CD14-positive monocyte (primary cell): ENCODE data around the gene LRRC1. TPM values are rescaled to one million over a fixed set of nuclear protein-coding genes. Genes with fewer than 3 reads are reported as not detected.

Experiments used
- DNase-seq, 3 donors: peaks; one replicate each; pipeline ENCODE4 v3.0.0-alpha.2; 2011 to 2022
- H2AFZ ChIP-seq: 2 replicates; pipeline ENCODE4 v1.6.0; 2012; ENCODE audit warnings: mild to moderate bottlenecking, low read depth, low read length, inconsistent platforms; ENCODE audit not compliant: insufficient read depth, poor library complexity, severe bottlenecking
- H3K27ac ChIP-seq, 2 donors: 1 replicate in 1 of 2; 2 replicates in 1 of 2; pipeline ENCODE4 v1.5.1; 2012 to 2013; ENCODE audit warnings: low read length in 2 of 2, control low read depth in 1 of 2, inconsistent platforms in 1 of 2, low read depth in 1 of 2, mild to moderate bottlenecking in 1 of 2
- H3K27me3 ChIP-seq, 2 donors: one replicate each; pipeline versions ENCODE4 v1.6.0 to v1.6.1; 2011 to 2013; ENCODE audit warnings: low read length in 2 of 2; ENCODE audit not compliant: control insufficient read depth in 2 of 2, insufficient read depth in 2 of 2
- H3K36me3 ChIP-seq, 2 donors: replicated peaks in 1 of 2; 1 replicate in 1 of 2; 2 replicates in 1 of 2; pipeline versions ENCODE4 v1.5.1 to v1.6.1; 2012 to 2013; ENCODE audit warnings: low read length in 2 of 2, control low read depth in 1 of 2, inconsistent platforms in 1 of 2, mild to moderate bottlenecking in 1 of 2; ENCODE audit not compliant: insufficient read depth in 2 of 2, control insufficient read depth in 1 of 2
- H3K4me1 ChIP-seq, 2 donors: 1 replicate in 1 of 2; 2 replicates in 1 of 2; pipeline versions ENCODE4 v1.5.1 to v1.6.1; 2012 to 2013; ENCODE audit warnings: low read length in 2 of 2, control low read depth in 1 of 2, inconsistent platforms in 1 of 2, mild to moderate bottlenecking in 1 of 2, moderate library complexity in 1 of 2; ENCODE audit not compliant: insufficient read depth in 2 of 2, control insufficient read depth in 1 of 2
- H3K4me2 ChIP-seq: replicated peaks from 2 replicates; pipeline ENCODE3; 2012; ENCODE audit warnings: low read length, moderate library complexity, mild to moderate bottlenecking; ENCODE audit not compliant: poor library complexity, severe bottlenecking; ENCODE audit errors: extremely low read depth
- H3K4me3 ChIP-seq, 3 experiments: fragments of 200-600 bp in 1 of 3; sonication (generic) in 1 of 3; replicated peaks in 1 of 3; 1 replicate in 2 of 3; 2 replicates in 1 of 3; pipeline ENCODE4 v1.5.1; 2011 to 2013; ENCODE audit warnings: low read length in 3 of 3, mild to moderate bottlenecking in 3 of 3, control low read depth in 2 of 3, low read depth in 2 of 3, inconsistent platforms in 1 of 3, moderate library complexity in 1 of 3
- H3K79me2 ChIP-seq: 2 replicates; pipeline ENCODE4 v1.6.0; 2012; ENCODE audit warnings: mild to moderate bottlenecking, control low read depth, inconsistent platforms, low read length, moderate library complexity; ENCODE audit not compliant: insufficient read depth
- H3K9ac ChIP-seq: 2 replicates; pipeline ENCODE4 v1.6.0; 2017; ENCODE audit warnings: low read length, mild to moderate bottlenecking; ENCODE audit not compliant: insufficient read depth, poor library complexity, severe bottlenecking
- H3K9me3 ChIP-seq, 2 donors: replicated peaks in 1 of 2; 1 replicate in 1 of 2; 2 replicates in 1 of 2; pipeline versions ENCODE4 v1.5.1 to v1.6.1; 2012 to 2013; ENCODE audit warnings: low read length in 2 of 2, control low read depth in 1 of 2; ENCODE audit not compliant: control insufficient read depth in 1 of 2, insufficient read depth in 1 of 2
- H4K20me1 ChIP-seq: 2 replicates; pipeline ENCODE4 v1.6.0; 2012; ENCODE audit warnings: mild to moderate bottlenecking, low read length, control low read depth, moderate library complexity; ENCODE audit not compliant: insufficient read depth
- H3K27ac Mint-ChIP-seq, 7 donors: one replicate each; pipeline ENCODE4 v1.8.0; 2020; ENCODE audit warnings: mild to moderate bottlenecking in 7 of 7, mixed read lengths in 7 of 7, moderate library complexity in 6 of 7, inconsistent platforms in 2 of 7
- H3K27me3 Mint-ChIP-seq, 3 donors: one replicate each; pipeline ENCODE4 v1.8.0; 2021 to 2022; ENCODE audit warnings: low read depth in 3 of 3, mild to moderate bottlenecking in 3 of 3, mixed read lengths in 3 of 3, moderate library complexity in 3 of 3, inconsistent platforms in 1 of 3
- H3K36me3 Mint-ChIP-seq, 2 donors: one replicate each; pipeline ENCODE4 v1.8.0; 2020; ENCODE audit warnings: mixed read lengths in 2 of 2, inconsistent platforms in 1 of 2, mild to moderate bottlenecking in 1 of 2
- H3K4me1 Mint-ChIP-seq: one replicate; pipeline ENCODE4 v1.8.0; 2020; ENCODE audit warnings: mild to moderate bottlenecking, mixed read lengths
- H3K4me3 Mint-ChIP-seq, 2 donors: one replicate each; pipeline ENCODE4 v1.8.0; 2020; ENCODE audit warnings: mild to moderate bottlenecking in 2 of 2, mixed read lengths in 2 of 2, moderate library complexity in 1 of 2
- H3K9me3 Mint-ChIP-seq, 7 donors: one replicate each; pipeline ENCODE4 v1.8.0; 2020 to 2022; ENCODE audit warnings: mixed read lengths in 7 of 7, mild to moderate bottlenecking in 6 of 7, moderate library complexity in 6 of 7, inconsistent platforms in 2 of 7
- CTCF ChIP-seq: fragments of 200-600 bp; IDR thresholded peaks from one replicate; pipeline ENCODE4 v1.8.0; 2022; ENCODE audit warnings: antibody characterized with exemption, mild to moderate bottlenecking
- WGBS: methylation state at CpG from one replicate; pipeline ENCODE4 v1.1.5; 2013; ENCODE audit warnings: missing lambda C conversion rate; ENCODE audit not compliant: insufficient coverage; 5-methylcytosine and 5-hydroxymethylcytosine counted together
- intact Hi-C, 2 donors: fragments of 100-400 bp; cut with micrococcal nuclease; formaldehyde crosslinking; loops; one replicate each; pipeline versions ENCODE4 v1.15.0 to v1.15.1; 2023
- polyA plus RNA-seq, 3 donors: library from polyadenylated mRNA; depleted of rRNA in 1 of 3; unstranded in 2 of 3; stranded (reverse) in 1 of 3; fragments of 300-500 nt in 2 of 3; fragments of >200 nt in 1 of 3; fragmentation: Illumina TruSeq in 2 of 3; gene quantifications; 1 replicate in 2 of 3; 2 replicates in 1 of 3; pipeline ENCODE4 v1.2.3, GENCODE V29; 2012 to 2021

The LRRC1 gene
- polyA plus RNA-seq, 3 donors, result 0.18 to 1.6 (median 0.92) TPM

- no peak for TF ChIP-seq CTCF
- Histone ChIP-seq H3K36me3 (no peaks in the 10 kb centered on the region), H3K4me2 (no peak overlapping the region), H4K20me1 (no peaks in the 10 kb centered on the region), H3K79me2 (no peaks in the 10 kb centered on the region), H3K9me3 (no peaks in the 10 kb centered on the region), H3K27me3 (no peaks in the 10 kb centered on the region), H3K9ac (no peak overlapping the region), H3K27ac (no peak overlapping the region), H3K4me1 (no peaks in the 10 kb centered on the region), H3K4me3 (no peak overlapping the region), H2AFZ (no peak overlapping the region)
- Mint-ChIP-seq H3K27ac (no peak overlapping the region), H3K36me3 (peaks cover 0 to 2% of the 10 kb centered on the region in 2 donors), H3K9me3 (peaks cover 0 to 5% (median 2%) of the 10 kb centered on the region in 7 donors), H3K4me1 (no peaks in the 10 kb centered on the region), H3K27me3 (no peaks in the 10 kb centered on the region), H3K4me3 (no peak overlapping the region)
- WGBS, result 100% methylated on average over 6 of the region's 7 CpGs
- no peak for DNase-seq
- intact Hi-C loops, result no loop called here
Observed at GRCh38 chr6:53846250-53846649, 51.4 kb downstream of the LRRC1 start.

- no peak overlapping the region for H2AFZ ChIP-seq
- no peak overlapping the region for H3K27ac Mint-ChIP-seq
- H3K27me3 Mint-ChIP-seq, result no peaks in the 10 kb centered on the region
- no peak overlapping the region for H3K9ac ChIP-seq
- H3K9me3 ChIP-seq, result no peaks in the 10 kb centered on the region
- no peaks in the 10 kb centered on the region for H4K20me1 ChIP-seq
- no peaks in the 10 kb centered on the region for H3K4me1 Mint-ChIP-seq
- no peak overlapping the region for H3K4me3 ChIP-seq
- H3K27ac ChIP-seq, result no peak overlapping the region
- TF ChIP-seq CTCF, result no peak
- H3K79me2 ChIP-seq, result no peaks in the 10 kb centered on the region
- H3K4me3 Mint-ChIP-seq, result no peak overlapping the region
- no peak overlapping the region for H3K4me2 ChIP-seq
- H3K9me3 Mint-ChIP-seq, result peaks cover 0 to 5% (median 2%) of the 10 kb centered on the region in 7 donors
- no peak for DNase-seq
- intact Hi-C loops, result no loop called here
- no peaks in the 10 kb centered on the region for H3K27me3 ChIP-seq
- no peaks in the 10 kb centered on the region for H3K4me1 ChIP-seq
- H3K36me3 Mint-ChIP-seq, result no peaks in the 10 kb centered on the region
- WGBS, result no CpG with 5 or more reads among the region's 4 CpGs
- H3K36me3 ChIP-seq, result no peaks in the 10 kb centered on the region
Observed at GRCh38 chr6:53847796-53848314, 53.0 kb downstream of the LRRC1 start.
